HG02981 (cell line): ENCODE measurements around the gene ADRM1.

Source experiments
- ATAC-seq: cut with Tn5 transposase; IDR thresholded peaks from one replicate; pipeline ENCODE4 v1.9.1; 2021; ENCODE audit warnings: mild to moderate bottlenecking, moderate library complexity; ENCODE audit not compliant: unreplicated experiment

ADRM1 gene

DNA sequence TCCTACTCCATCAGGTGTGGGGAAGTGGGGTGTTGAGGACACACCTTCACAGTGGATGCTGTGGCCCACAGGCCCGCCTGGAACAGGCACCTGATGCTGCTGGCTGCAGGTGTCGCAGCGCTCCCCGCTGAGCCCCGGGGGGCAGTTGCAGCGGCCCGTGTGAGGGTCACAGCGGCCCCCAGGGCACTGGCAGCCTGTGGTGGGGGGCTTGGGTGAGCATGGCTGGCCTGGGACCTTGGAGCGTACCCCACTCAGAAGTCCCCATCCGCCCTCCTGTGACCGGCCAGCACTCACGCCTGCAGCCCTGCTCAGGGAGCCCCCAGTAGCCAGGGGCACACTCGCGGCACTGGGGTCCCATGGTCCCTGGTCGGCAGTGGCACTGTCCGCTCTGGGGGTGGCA lies 19.2 kb downstream of the ADRM1 start:
- no peak for ATAC-seq

DNA sequence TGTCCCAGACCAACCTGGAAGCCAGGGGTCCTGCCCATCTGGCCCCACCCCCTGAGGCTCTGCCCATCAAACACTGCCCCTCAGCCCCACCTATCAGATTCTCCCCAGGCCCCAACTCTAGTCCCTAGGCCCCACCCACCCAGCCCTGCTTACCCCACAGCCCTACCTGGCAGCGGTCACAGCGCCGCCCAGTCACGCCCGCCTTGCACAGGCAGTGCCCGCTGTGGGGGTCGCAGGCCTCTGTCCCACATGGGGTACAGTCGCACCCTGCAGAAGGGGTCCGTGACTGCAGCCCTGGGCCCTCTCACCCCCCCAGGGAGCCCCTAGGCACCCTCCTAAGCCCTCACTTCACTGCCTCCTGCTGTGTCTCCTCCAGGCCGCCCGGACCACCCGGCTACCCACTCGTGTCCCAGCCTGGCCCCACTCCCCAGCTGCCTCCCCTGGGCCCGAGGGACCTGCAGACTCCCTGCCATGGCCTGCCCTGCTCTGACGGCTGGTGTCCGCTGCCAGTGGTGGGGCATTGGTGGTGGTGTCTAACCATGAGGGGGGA lies 19.8 kb downstream of the ADRM1 start:
- no peak for ATAC-seq

DNA sequence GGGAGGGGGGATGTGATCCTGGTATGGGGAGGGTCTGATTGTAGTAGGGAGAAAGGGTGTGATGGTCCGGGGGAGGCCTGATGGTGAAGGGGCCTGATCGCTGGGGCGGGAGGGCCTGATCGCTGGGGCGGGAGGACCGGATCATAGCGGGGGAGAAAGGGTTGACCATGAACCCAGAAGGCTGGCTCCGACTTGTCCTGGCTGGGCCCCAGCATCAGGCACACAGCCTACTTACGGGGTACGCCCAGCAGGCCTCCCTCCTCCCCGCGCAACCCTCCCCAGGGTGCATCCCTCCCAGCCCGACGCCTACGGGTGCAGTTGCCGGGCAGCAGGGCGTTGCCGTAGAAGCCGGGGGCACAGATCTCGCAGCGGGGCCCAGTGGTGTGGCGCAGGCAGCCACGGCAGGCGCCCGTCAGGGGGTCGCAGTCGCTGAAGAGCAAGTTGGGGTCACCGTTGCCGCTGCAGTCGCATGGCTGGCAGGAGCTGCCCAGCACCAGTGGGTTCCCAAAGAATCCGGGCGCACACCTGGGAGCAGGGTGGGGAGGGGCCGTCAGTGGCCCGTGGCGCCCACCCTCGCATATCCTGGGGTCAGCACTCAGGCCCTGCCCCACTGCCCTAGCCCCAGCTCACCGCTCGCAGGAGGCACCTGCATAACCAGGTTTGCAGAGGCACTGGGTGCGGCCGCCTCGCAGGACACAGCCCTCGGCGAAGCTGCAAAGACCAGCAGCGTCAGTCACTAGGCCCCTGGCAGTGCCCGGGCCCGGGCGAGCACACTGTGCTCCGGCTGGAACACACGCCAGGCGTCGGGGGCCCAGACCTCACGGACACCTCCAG lies 20.6 kb downstream of the ADRM1 start:
- no peak for ATAC-seq

DNA sequence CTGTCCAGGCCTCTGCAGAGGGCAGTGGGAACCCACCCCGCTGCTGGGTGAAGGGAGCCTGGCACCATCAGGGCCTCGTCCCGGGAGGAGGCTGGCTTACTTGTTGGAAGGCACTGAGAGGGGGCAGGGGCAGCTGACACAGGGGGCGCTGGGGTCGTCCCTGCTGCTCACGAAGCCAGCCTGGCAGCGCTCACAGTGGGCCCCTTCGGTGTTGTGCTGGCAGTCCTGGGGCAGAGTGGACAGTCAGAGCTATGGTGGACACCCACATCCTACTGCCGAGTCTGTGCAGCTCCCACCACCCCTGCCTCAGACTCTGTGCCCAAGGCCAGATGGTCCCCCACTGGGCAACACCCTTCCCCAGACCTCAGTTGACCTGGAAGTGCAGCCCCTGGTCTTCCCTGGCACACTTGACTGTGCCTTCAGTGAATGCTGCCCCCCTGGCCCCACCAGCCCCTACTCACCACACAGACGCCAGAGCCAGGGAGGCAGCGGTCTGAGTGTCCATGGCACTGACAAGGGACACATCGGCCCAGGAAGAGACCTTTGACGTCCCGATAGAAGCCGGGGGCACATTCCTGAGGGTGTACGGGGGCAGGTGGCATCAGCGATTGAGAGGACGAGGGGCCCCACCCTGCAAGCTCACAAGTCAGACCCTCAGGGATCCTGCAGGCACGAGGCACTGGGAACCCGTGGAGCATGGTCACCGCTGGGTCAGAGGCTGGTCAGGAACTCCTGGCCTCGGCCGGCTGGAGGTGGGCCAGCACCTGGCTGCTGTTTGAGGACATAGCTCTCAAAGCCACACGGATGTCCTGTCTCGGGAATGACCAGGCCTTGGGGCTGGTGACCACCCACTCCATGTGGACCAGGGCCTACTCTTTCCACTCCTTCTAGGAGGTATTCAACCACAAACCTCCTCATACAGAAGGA lies 21.4 kb downstream of the ADRM1 start:
- ATAC-seq = no peak

DNA sequence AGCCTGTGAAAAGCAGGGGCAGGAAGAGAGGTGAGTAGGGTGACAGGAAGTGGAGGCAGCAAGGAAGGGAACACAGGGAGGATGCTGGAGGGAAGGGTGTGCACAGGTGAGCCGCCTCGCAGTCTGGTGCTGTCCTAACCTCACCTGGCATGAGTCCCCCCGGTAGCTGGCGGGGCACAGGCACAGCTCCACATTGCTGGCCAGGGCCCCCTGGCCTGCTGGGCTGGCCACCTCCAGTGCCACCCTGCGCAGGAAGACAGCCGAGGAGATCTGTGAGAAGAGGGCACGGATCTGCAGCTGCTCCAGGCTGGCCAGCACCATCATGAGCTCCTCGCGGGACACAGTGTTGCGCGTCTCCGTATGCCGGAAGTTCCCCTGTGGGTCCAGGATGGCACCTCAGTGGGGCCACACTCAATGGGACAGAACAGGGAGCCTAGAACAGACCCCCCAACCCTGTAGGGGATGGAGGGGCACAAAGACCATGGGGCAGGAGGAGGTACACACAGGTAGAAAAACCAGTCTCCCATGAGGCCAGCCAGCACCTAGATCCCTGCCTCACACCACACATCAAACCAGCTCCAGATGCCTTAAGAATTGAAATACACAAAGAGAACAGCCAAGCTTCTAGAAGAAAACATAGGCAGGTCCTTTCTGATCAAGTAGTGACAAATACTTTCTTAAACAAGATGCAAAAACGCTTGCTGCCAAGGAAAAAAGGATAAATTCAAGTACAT lies 22.5 kb downstream of the ADRM1 start:
- ATAC-seq = no peak

DNA sequence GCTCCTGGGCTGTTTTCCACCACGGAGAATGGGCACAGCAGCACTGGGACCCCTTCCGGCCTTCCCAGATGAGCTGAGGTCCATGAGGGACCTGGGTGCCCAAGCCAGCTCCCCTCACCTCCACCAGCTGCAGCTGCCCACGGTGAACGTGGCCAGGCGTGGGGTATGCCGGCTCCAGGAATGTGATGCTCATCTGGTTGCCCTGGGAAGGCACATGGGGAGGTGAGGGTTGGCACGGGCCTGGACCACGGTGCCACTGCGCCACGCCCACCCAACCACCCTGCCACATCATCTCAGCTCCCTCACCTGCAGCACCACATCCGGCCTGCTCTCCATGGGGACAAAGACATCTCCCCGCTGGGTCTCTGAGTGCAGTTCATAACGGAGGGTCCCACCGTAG lies 23.8 kb downstream of the ADRM1 start:
- no peak for ATAC-seq

DNA sequence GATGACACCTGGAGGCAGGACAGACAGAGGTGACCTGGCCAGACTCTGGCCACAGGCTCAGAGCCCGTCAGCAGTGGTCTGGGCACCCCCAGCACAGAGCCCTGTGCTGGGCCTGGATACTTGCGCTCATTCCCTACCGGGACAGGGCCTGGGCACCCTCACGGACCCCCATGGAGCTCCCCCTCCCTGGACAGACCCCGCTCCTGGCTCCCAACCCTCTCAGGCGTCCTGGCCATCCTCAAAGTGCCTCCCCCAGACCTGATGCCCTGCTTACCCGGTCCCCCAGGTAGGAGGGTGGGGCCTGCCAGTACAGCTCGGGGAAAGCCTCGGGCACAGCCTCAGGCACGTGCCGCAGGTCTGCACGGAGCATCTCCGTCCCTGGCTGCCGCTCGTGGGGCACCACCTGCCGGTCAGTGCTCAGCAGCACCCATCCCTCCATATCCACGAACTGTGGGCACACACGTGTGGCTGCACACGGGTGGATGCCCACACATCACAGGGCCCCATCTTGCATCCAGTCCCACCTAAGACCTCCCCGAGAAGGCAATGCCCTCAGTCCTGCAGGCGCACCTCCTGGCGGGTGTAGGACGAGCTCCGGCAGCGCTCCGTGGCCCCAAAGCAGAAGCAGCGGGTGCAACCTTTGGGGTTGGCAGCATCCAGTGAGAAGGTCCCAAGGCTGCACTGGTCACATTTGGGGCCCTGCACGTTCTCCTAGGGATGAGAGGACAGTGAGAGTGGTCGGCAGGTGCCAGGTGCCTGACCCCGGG lies 24.3 kb downstream of the ADRM1 start:
- ATAC-seq = no peak

DNA sequence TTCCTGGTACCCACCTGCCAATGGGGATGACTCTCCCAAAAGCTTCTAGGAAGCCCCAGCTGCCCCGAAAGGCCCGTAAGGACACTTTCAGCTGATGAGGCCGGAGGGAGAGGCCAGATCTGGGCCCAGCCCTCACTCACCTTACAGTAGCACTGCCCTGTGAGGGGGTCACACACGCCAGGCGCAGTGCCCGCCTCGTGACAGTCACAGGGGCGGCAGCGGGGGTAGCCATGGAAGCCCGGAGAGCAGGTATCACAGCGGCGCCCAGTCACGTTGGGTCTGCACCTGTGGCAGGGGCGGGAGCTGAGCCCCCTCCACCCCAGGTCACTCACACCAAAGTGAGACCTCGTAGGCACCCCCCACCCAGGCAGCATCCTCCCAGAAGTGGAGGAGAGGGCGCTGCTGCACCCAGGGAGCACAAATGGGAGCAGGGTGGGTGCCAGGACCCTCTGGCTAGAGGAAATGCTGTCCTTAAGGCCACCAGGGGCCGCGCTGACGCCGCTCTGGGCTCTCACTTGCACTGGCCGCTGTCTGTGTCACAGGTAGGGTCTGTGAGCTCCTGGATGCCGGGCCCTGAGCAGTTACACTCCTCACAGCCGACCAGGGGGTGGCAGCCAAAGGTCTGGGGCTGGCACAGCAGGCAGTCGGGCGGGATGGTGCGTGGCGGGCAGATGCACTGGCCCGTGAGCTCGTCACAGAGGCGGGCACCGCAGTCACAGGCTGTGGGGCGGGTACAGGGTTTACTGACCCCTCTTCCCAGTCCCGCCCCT lies 25.1 kb downstream of the ADRM1 start:
- ATAC-seq = no peak

DNA sequence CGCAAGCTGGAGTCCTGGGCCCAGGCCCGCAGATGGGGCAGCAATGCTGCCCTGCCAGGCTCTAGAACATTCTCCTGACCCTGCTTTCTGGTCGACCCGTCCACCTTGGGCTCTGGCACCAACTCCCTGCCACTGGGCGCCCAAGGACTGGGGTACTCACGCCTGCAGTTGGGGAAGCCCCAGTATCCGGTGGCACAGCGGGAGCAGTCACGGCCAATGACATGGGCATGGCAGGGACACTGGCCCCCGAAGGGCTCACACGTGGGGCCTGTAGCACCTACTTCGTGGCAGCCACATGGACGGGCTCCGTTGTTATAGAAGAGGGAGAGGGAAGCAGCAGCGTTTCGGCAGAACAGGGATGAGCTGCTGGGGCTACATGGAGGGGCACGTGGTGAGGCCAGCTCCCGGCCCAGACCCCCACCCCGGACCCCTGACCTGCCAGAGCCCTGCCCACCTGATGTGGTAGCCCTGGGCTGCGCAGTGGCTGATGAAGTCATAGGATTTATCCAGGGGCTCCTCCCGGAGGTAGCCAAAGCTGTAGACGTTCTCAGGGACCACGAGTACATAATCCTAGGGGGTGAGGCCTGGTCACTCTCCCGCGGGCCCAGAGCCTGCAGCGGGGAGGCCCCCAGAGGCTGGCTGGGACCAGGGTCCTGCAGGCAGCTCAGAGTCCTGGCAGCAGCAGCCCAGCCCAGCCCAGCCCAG lies 26.0 kb downstream of the ADRM1 start:
- no peak for ATAC-seq

DNA sequence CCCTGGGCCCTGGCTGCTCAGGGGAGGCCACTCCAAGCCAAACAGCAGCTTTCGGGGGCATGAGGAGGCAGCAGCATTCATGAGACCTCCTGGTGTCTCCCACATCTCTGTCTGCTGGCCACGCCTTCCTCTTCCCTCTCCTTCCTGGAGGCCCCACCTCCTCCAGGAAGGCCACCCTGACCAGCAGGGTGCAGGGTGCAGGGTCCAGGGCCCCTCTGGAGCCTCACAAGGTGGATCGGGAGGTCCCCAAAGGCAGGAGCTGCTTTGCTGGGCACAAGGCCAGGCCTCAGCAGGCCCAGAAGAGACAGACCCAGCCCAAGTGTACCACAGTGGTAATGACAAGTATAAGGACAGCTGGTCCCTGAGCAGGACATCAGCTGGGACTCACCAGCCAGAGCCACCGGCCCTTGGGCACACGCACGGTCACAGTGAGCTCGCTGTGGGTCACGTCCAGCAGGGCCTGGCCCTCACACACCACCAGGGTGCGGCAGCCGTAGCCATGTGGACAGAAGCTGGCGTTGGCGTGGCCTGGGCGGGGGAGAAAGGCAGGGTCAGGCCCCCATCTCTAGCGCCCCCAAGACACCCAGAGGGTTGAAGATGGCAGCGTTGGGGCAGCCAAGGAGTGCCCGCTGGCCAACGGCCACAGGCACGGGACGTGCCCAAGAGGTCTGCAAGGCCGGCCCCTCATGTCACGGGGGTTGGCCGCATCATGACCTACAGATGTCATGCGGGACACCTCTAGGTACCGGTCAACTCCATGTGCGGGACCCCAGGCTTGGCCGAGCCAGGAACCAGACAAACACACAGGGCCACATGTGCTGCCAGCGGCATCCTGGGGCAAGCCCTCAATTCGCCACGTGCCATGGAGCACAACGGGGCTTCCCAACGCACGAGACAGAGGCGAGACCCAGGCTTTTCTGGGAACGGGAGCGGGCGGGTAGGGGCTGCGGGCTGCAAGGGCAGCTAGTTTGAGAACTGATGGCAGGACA lies 26.9 kb downstream of the ADRM1 start:
- ATAC-seq = no peak

DNA sequence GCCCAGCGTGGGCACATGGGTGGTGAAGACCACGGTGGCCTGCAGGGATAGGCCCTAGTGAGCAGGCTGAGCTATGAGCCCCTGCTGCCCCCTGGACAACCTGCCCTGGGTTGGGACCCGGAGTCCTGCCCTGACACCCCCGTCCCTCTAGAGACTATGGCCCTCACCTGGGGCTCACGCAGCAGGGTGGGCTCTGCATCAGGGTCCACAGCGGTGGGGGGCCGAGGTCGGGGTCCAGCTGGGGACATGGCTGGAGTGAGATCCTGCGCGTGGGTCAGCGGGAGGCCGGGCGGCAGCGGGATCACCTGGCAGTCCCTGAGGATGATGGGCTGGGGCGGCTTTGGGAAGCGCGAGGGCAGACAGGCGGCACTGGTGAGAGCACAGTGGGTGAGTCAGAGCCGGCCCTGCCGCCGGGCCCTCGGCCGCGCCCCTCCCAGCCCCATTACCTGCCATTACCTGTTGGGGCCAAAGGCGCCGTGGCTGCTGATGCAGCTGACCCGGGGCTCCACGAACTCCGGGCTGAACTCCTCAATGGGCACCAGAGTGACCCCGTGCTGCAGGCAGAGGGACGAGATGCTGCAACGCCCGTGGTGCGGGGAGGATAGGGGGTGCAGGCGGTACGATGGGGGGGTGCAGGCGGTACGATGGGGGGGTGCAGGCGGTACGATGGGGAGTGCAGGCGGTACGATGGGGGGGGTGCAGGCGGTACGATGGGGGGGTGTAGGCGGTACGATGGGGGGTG lies 27.9 kb downstream of the ADRM1 start:
- no peak for ATAC-seq

DNA sequence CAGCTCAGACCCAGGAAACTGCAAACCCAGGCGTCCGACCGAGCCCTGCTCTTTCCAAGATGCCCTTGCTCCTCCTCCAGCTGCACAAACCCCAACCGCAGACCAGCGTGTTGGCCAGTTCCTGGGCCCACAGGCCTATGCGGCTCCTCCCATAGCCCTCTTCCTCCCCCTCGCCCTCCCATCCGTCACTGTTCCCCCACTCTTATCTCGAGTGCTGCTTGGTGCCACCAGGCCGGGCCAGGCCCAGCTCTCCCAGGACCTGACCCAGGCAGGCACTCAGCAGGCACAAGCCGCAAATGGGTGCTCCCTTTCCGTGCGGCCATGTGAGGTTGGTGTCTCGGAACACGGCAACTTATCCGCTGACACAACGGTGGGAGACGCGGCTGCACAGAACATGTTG lies 28.6 kb downstream of the ADRM1 start:
- no peak for ATAC-seq

DNA sequence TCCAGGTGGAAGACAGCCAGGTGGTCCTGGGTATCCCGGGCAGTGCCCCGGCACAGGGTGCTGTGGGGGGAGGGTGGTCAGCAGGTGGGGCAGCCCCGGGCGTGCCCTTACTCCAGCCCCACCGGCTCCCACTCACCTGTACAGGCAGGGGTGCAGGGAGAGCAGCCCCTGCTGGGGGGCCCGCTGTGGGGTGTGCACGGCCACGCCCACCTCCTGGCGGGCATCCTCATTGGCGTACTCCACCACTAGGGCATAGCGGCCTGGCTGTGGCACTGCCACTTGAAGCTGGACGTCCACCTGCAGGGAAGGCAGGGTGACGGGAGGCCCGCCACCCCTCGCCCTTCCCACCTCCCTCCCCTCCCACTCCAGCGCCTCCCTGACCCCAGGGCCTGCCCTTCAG lies 29.6 kb downstream of the ADRM1 start:
- no peak for ATAC-seq

DNA sequence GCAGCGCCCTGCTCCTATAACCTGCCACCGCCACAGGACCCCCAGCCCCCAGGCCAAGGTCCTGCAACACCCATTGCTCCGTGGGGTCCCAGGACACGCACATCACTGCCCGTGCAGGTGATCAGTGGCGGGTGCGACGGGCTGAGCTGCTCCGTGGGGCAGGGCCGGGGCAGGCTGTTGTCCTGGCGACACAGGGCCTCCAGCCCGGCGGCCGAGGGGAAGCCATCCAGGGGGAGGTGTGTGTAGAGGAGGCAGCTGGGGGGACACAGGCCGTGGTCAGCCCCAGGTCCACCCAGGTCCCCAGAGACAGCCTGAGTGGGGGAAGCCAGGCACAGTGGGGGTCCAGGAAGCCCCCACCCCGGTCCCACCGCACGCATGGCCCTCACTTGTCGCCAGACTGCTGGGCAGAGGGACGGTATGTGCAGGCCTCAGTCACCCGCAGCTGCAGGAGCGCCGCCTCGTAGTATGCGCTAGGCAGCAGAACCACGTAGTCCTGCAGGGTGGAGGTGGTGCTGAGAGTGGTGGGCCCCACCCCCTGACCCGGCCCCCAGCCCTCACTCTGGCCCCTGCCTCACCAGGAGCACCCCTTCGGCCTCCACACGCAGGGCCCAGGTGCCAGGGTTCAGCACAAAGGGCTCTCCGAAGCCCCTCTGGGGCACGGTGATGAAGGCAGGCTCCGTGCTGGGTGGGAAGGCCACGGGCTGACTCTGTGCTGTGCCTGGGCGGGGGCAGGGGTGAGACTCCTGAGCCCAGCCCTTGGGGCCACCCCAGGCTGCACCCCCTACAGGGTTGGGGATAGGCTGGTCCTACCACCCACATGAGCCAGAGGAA lies 30.4 kb downstream of the ADRM1 start:
- ATAC-seq = no peak

DNA sequence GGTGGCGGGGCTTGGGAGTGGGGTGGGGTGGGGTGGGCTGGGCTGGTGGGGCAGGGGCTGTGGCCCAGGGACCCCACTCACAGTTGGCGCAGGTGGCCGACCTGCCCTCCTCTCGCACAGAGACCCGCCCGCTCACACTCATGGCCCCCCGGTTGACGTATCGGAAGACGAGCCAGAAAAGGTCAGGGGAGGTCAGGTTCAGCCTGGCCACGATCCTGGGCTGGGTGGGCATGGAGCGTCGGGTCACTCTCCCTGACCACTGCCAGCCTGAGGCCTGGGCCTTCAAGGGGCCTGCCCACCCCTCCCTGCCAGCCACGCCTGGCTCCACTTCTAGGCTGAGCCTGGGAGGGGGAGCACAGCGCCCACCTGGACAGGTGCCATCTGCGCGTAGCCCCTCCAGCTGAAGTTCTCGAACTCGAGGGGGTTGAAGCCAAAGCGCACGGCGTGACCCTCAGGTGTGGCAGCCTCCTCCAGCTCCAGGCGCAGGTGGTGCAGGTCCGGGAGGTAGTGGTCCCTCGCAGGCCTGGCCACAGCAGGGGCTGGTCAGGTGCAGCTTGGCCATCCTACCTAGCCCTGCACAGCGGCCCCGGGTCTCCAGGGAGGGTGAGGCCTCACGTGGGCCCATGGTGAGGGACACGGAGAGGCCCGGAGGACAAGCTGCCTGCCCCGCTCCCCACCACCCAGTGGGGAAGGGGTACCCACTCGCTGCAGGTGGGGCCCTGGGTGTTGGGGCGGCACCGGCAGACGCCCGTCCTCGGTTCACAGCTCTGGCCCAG lies 31.2 kb downstream of the ADRM1 start:
- ATAC-seq = no peak
